Prostate gland (tissue), 2 donors: ENCODE measurements around the gene AKAP13. TPM values are rescaled to one million over a fixed set of nuclear protein-coding genes. Genes with fewer than 3 reads are reported as not detected.
"Not testable (repeated sequence)": the region's sequence is repeated elsewhere in the genome, so short reads cannot be mapped to it uniquely, and the experiment has no call there.

ENCODE experiments used
- DNase-seq: peaks from one replicate; pipeline ENCODE4 v3.0.0-alpha.2; 2019; ENCODE audit warnings: low spot score
- H3K27ac ChIP-seq, 2 donors: fragments of 200-600 bp; sonication (generic); 2 replicates each; pipeline ENCODE4 v1.5.1; 2017 to 2019
- H3K27me3 ChIP-seq: fragments of 200-600 bp; sonication (generic); replicated peaks from 2 replicates; pipeline ENCODE4 v1.5.1; 2019; ENCODE audit not compliant: insufficient read depth
- H3K36me3 ChIP-seq, 2 donors: fragments of 200-600 bp; sonication (generic); 1 replicate in 1 of 2; 2 replicates in 1 of 2; pipeline versions ENCODE4 v1.5.1 to v1.8.1; 2017 to 2019
- H3K4me1 ChIP-seq: fragments of 200-600 bp; sonication (generic); replicated peaks from 2 replicates; pipeline ENCODE4 v1.5.1; 2019
- H3K4me3 ChIP-seq, 2 donors: fragments of 200-600 bp; sonication (generic); 2 replicates each; pipeline ENCODE4 v1.5.1; 2017 to 2019
- H3K9me3 ChIP-seq: fragments of 200-600 bp; sonication (generic); 2 replicates; pipeline ENCODE4 v1.5.1; 2017
- POLR2A ChIP-seq: fragments of 450-650 bp; IDR thresholded peaks from one replicate; pipeline ENCODE4 v1.6.1; 2016; ENCODE audit warnings: antibody characterized with exemption, mild to moderate bottlenecking
- POLR2AphosphoS5 ChIP-seq: sonication (generic); formaldehyde crosslinking; IDR thresholded peaks from one replicate; pipeline ENCODE4 v1.6.1; 2017; ENCODE audit warnings: antibody characterized with exemption
- WGBS: methylation state at CpG from one replicate; pipeline ENCODE4 v1.1.5; 2018; 5-methylcytosine and 5-hydroxymethylcytosine counted together
- intact Hi-C: fragments of 100-400 bp; cut with DNase I; formaldehyde crosslinking; loops from one replicate; pipeline ENCODE4 v1.14.2; 2022
- total RNA-seq, 2 donors: library from RNA; depleted of rRNA; stranded (reverse); fragments of >200 nt; gene quantifications; one replicate each; pipeline ENCODE4 v1.1.0, GENCODE V29; 2016
- TF ChIP-seq, protein P1 (sequence below), 4 experiments: fragments of 200-600 bp in 2 of 4; fragments of 450-650 bp in 2 of 4; sonication (generic) in 2 of 4; IDR thresholded peaks; 1 replicate in 3 of 4; 2 replicates in 1 of 4; pipeline ENCODE4 v1.5.1; 2016 to 2019; ENCODE audit warnings: antibody characterized with exemption in 4 of 4, mild to moderate bottlenecking in 2 of 4, moderate library complexity in 2 of 4

AKAP13 gene
- total RNA-seq, 2 donors from 2014 or later: 102 to 195 TPM

- DNase-seq: peak; percentile 72
- no peak overlapping the region for H3K4me3 ChIP-seq
- peaks cover 9% of the 10 kb centered on the region for H3K4me1 ChIP-seq
- H3K36me3 ChIP-seq: no peaks in the 10 kb centered on the region
- peak; percentile 62 for TF ChIP-seq POLR2AphosphoS5
- TF ChIP-seq, protein P1, sequence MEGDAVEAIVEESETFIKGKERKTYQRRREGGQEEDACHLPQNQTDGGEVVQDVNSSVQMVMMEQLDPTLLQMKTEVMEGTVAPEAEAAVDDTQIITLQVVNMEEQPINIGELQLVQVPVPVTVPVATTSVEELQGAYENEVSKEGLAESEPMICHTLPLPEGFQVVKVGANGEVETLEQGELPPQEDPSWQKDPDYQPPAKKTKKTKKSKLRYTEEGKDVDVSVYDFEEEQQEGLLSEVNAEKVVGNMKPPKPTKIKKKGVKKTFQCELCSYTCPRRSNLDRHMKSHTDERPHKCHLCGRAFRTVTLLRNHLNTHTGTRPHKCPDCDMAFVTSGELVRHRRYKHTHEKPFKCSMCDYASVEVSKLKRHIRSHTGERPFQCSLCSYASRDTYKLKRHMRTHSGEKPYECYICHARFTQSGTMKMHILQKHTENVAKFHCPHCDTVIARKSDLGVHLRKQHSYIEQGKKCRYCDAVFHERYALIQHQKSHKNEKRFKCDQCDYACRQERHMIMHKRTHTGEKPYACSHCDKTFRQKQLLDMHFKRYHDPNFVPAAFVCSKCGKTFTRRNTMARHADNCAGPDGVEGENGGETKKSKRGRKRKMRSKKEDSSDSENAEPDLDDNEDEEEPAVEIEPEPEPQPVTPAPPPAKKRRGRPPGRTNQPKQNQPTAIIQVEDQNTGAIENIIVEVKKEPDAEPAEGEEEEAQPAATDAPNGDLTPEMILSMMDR (IDR thresholded peaks at IDR 0.05): no peak
- no peak overlapping the region for H3K27ac ChIP-seq
- H3K27me3 ChIP-seq: no peaks in the 10 kb centered on the region
- intact Hi-C loops: no loop called here
- 47% methylated on average over 3 of the region's 3 CpGs for WGBS
- no peaks in the 10 kb centered on the region for H3K9me3 ChIP-seq
Observed at GRCh38 chr15:85532689-85533088, 152.3 kb downstream of the AKAP13 start.

DNA sequence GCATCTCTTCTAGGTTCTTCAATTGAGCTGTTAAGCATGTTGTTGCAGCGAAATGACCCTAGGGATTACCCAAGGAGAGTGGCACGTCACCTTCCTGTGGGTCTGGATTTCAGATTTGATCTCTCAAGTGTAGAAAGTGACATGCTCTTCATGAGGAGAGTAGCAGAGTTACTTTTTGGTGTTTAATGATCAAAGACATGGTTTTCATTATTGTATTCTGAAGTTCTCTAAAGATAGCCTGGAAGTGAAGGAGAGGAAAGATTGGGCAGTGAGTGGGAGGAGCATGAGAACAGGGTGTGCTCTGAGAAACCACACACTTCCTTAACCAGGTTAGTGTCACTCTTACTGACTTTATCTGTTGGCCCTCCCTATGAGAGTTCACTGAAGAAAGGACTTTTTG lies 153.6 kb downstream of the AKAP13 start:
- no peaks in the 10 kb centered on the region for H3K9me3 ChIP-seq
- 94% methylated on average over 2 of the region's 2 CpGs for WGBS
- DNase-seq: no peak
- no peaks in the 10 kb centered on the region for H3K36me3 ChIP-seq
- peaks cover 5% of the 10 kb centered on the region for H3K4me1 ChIP-seq
- intact Hi-C loops: no loop called here
- no peak for TF ChIP-seq POLR2A
- TF ChIP-seq, protein P1 (IDR thresholded peaks at IDR 0.05): no peak
- TF ChIP-seq POLR2AphosphoS5: no peak
- H3K27me3 ChIP-seq: no peaks in the 10 kb centered on the region
- peak overlapping the region in 1 of 2 donors; percentile 29 for H3K27ac ChIP-seq
- H3K4me3 ChIP-seq: no peak overlapping the region

DNA sequence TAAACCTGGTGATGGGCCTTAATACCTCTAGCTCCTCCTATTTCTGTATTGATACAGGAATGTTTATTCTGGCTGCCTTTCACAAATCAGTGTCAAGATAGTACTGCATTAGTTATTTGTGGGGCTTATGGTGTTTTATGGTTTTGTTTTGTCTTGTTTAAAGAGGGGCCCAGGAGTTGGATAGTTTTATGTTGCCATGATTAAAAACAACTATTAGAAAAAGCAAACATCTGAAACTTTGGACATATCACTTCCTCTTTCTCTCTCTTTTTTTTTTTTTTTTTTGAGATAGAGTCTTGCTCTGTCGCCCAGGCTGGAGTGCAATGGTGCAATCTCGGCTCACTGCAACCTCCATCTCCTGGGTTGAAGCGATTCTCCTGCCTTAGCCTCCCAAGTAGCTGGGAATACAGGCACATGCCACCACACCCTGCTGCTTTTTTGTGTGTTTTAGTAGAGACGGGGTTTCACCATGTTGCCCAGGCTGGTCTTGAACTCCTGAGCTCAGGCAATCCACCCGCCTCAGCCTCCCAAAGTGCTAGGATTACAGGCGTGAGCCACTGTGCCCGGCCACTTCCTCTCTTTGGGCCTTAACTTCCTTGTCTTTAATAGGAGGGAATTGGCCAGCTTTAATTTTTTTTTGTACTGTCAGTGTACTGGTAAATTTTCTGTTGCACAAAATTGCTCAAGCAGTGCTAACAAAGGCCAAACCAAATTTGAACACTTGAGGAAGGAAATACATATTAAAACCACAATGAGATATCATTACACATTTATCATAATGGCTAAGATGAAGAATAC lies 155.3 kb downstream of the AKAP13 start:
- H3K27me3 ChIP-seq, intact Hi-C loops, H3K4me1 ChIP-seq, H3K4me3 ChIP-seq, H3K9me3 ChIP-seq, DNase-seq, H3K36me3 ChIP-seq: not testable (repeated sequence)
- WGBS: 76% methylated on average over 7 of the region's 7 CpGs
- TF ChIP-seq POLR2AphosphoS5: peak; percentile 7
- H3K27ac ChIP-seq: peak overlapping the region in 1 of 2 donors; percentile 29

DNA sequence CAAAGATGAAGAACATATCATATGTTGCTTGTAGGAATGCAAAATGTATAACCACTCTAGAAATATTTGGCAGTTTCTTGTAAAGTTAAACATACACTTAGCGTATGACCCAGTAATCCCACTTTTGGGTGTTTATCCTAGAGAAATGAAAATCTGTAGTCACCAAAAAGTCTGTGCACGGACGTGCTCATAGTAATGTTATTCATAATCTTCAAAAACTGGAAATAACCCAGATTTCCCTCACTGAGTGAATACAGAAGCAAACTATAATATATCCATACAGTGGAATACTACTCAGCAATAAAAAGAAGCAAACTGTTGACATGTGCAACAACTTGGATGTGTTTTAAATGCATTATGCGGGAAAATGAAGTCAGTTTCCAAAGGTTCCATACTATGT lies 155.9 kb downstream of the AKAP13 start:
- no peak for TF ChIP-seq POLR2A
- no peak for TF ChIP-seq POLR2AphosphoS5
- TF ChIP-seq, protein P1 (IDR thresholded peaks at IDR 0.05): no peak
- Histone ChIP-seq H3K9me3 (no peaks in the 10 kb centered on the region), H3K4me1 (peaks cover 5% of the 10 kb centered on the region), H3K27ac (no peak overlapping the region), H3K27me3 (no peaks in the 10 kb centered on the region), H3K36me3 (no peaks in the 10 kb centered on the region), H3K4me3 (no peak overlapping the region)
- no peak for DNase-seq
- 71% methylated on average over 4 of the region's 4 CpGs for WGBS
- intact Hi-C loops: no loop called here

GRCh38 chr15:85539491-85539890 lies 159.1 kb downstream of the AKAP13 start:
- TF ChIP-seq POLR2AphosphoS5 (no peak), POLR2A (no peak)
- TF ChIP-seq, protein P1 (IDR thresholded peaks at IDR 0.05): no peak
- intact Hi-C loops: no loop called here
- Histone ChIP-seq H3K36me3 (no peaks in the 10 kb centered on the region), H3K27me3 (no peaks in the 10 kb centered on the region), H3K4me3 (no peak overlapping the region), H3K4me1 (no peaks in the 10 kb centered on the region), H3K9me3 (no peaks in the 10 kb centered on the region), H3K27ac (no peak overlapping the region)
- no peak for DNase-seq
